ENCODE measurements around the gene PI4KA.
A peak's percentile ranks its signal among the peaks of the same experiment; 100 is the strongest.

PI4KA gene

GRCh38 chr22:20781272-20781990 is 77.2 kb downstream of the PI4KA start:
- TF ChIP-seq ZBTB7A (IDR thresholded peaks at IDR 0.05; ENCODE audit: low read depth) = no peak
- TF ChIP-seq EGR1 (IDR thresholded peaks at IDR 0.05) = no peak

GRCh38 chr22:20779818-20780158 is 78.8 kb downstream of the PI4KA start:
- TF ChIP-seq CEBPB (IDR thresholded peaks at IDR 0.05) = no peak
- no peak for TF ChIP-seq TCF12 (IDR thresholded peaks at IDR 0.05; ENCODE audit: low read depth)
- no peak for TF ChIP-seq USF1 (IDR thresholded peaks at IDR 0.05)
- no peak for TF ChIP-seq MAX (IDR thresholded peaks at IDR 0.05)
- no peak for TF ChIP-seq FOXM1 (IDR thresholded peaks at IDR 0.05; ENCODE audit: borderline replicate concordance, low read depth)
- no peak for TF ChIP-seq REST (IDR thresholded peaks at IDR 0.05; ENCODE audit: low read depth)
- no peak for TF ChIP-seq RAD21 (IDR thresholded peaks at IDR 0.05; ENCODE audit: low read depth)
- no peak for TF ChIP-seq EP300 (IDR thresholded peaks at IDR 0.05; ENCODE audit: borderline replicate concordance)
- TF ChIP-seq YY1 (IDR thresholded peaks at IDR 0.05; ENCODE audit: low read depth) = no peak
- no peak for TF ChIP-seq ZBTB7A (IDR thresholded peaks at IDR 0.05; ENCODE audit: low read depth)

- no peak for TF ChIP-seq MAX (IDR thresholded peaks at IDR 0.05)
- TF ChIP-seq RAD21 (IDR thresholded peaks at IDR 0.05; ENCODE audit: low read depth) = no peak
- no peak for TF ChIP-seq REST (IDR thresholded peaks at IDR 0.05; ENCODE audit: low read depth)
- TF ChIP-seq EP300 (IDR thresholded peaks at IDR 0.05; ENCODE audit: borderline replicate concordance) = no peak
- no peak for TF ChIP-seq EGR1 (IDR thresholded peaks at IDR 0.05)
- TF ChIP-seq USF1 (IDR thresholded peaks at IDR 0.05) = no peak
- TF ChIP-seq CREB1 (IDR thresholded peaks at IDR 0.05; ENCODE audit: low read depth) = no peak
- TF ChIP-seq TAF1 (IDR thresholded peaks at IDR 0.05; ENCODE audit: low read depth) = no peak
- no peak for TF ChIP-seq CEBPB (IDR thresholded peaks at IDR 0.05)
- no peak for TF ChIP-seq NFIC (IDR thresholded peaks at IDR 0.05)
These were observed 79.4 kb downstream of the PI4KA start for GRCh38 chr22:20779014-20779817.

GRCh38 chr22:20777420-20778177 is 81.0 kb downstream of the PI4KA start:
- no peak for TF ChIP-seq YY1 (IDR thresholded peaks at IDR 0.05; ENCODE audit: low read depth)
- TF ChIP-seq RAD21 (IDR thresholded peaks at IDR 0.05; ENCODE audit: low read depth) = peak; percentile 13; the same call in 1 of the 2 replicates
- TF ChIP-seq MAX (IDR thresholded peaks at IDR 0.05) = no peak
- no peak for TF ChIP-seq TEAD4 (IDR thresholded peaks at IDR 0.05)

- no peak for TF ChIP-seq TCF12 (IDR thresholded peaks at IDR 0.05; ENCODE audit: low read depth)
- TF ChIP-seq RAD21 (IDR thresholded peaks at IDR 0.05; ENCODE audit: low read depth) = no peak
- TF ChIP-seq EGR1 (IDR thresholded peaks at IDR 0.05) = no peak
- TF ChIP-seq ZBTB7A (IDR thresholded peaks at IDR 0.05; ENCODE audit: low read depth) = no peak
- TF ChIP-seq FOXM1 (IDR thresholded peaks at IDR 0.05; ENCODE audit: borderline replicate concordance, low read depth) = no peak
- TF ChIP-seq CREB1 (IDR thresholded peaks at IDR 0.05; ENCODE audit: low read depth) = no peak
- TF ChIP-seq NFIC (IDR thresholded peaks at IDR 0.05) = no peak
- TF ChIP-seq MAX (IDR thresholded peaks at IDR 0.05) = no peak
- no peak for TF ChIP-seq REST (IDR thresholded peaks at IDR 0.05; ENCODE audit: low read depth)
- no peak for TF ChIP-seq CEBPB (IDR thresholded peaks at IDR 0.05)
These were observed 81.8 kb downstream of the PI4KA start for GRCh38 chr22:20776624-20777405.
